Renal pelvis (tissue), 4 donors: Measurements from ENCODE around the gene PCDH9. TPM values are rescaled to one million over a fixed set of nuclear protein-coding genes. Genes with fewer than 3 reads are reported as not detected.
A peak's percentile ranks its signal among the peaks of the same experiment; 100 is the strongest.
"Not testable (repeated sequence)": the region's sequence is repeated elsewhere in the genome, so short reads cannot be mapped to it uniquely, and the experiment has no call there.

Experiments used
- DNase-seq: peaks from one replicate; pipeline ENCODE4 v3.0.0-alpha.2; 2013
- polyA plus RNA-seq, 3 donors: library from polyadenylated mRNA; unstranded; fragments of 120-200 nt; gene quantifications; one replicate each; pipeline ENCODE4 v1.2.1, GENCODE V29; 2013; ENCODE audit not compliant: insufficient read length in 3 of 3

PCDH9 gene
- polyA plus RNA-seq, 3 donors: 13.7 to 14.1 (median 13.7) TPM

GRCh38 chr13:66296328-66296727, 933.8 kb downstream of the PCDH9 start:
- DNase-seq: no peak

DNA sequence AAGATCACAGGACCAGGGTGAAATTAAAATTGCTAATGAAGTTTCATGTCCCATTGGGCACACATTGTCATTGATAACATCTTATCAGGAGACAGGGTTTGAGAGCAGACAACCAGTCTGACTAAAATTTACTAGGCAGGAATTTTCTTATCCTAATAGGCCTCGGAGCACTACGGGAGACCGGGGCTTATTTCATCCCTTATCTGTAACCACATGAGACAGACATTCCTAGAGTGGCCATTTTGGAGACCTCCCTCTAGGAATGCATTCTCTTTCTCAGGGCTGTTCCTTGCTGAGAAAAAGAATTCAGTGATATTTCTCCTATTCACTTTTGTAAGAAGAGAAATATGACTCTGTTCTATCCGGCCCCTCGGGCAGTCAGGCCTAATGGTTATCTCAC, 943.3 kb downstream of the PCDH9 start:
- DNase-seq: not testable (repeated sequence)

- no peak for DNase-seq
Observed at GRCh38 chr13:66275416-66275815, 954.7 kb downstream of the PCDH9 start.

- DNase-seq: peak; percentile 27
Observed at GRCh38 chr13:66273011-66273410, 957.1 kb downstream of the PCDH9 start.

GRCh38 chr13:66266761-66267160, 963.4 kb downstream of the PCDH9 start:
- no peak for DNase-seq

DNA sequence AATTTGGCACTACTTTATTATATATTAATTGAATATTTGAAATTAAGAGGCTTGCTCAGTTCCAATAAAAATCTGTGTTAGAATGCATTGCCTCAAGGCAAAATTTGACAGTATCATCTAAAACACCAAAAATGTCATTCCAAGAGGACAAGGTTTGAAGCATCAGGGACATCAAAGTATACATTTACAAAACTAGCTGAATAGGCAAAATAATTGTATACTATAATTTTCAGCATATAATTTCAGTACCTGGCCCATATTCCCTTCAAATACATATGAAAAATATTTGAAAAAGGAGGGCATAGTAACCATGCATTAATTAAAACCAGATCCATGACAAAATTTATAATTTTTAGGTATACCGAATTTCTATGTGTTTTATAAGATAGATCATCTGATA, 963.8 kb downstream of the PCDH9 start:
- DNase-seq: no peak

- peak; percentile 30 for DNase-seq
Observed at GRCh38 chr13:66265371-66265770, 964.8 kb downstream of the PCDH9 start.

DNA sequence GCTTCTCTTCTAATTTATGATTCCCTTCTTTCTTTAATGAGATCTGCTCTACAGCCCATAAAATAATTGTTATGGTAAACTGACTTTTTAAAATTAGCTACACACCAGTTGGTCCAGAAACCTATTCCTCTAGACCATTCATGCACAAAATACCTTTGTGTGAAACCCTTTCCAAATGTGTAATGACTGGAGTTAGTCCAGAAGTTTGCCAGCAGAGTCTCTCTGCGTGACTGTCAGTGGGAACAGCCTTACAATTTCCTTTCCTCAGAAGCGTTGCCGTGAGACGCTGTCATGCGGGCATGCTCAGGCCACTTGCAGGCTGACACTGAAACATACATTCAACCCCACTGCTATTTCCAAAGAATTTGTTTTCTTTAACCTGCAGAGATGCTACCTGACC, 965.2 kb downstream of the PCDH9 start:
- DNase-seq: peak; percentile 66

DNA sequence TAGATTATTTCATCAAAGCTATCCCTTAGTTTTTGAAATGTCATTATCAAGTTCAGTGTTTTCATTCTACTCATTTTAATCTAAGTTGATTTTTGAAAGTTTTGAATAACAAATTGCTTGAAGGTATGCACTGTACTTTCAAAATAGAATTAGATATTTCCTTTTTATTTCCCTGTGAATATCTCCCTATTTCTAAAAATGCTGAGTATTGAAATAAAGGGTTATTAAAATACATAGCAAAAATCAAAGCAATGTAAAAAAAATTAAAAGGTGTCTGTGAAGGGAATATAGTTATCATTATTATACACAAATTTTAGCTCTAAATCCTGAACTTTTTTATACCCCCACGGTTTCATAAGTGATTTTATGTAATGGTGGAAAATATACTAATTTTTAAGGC, 967.8 kb downstream of the PCDH9 start:
- no peak for DNase-seq

DNA sequence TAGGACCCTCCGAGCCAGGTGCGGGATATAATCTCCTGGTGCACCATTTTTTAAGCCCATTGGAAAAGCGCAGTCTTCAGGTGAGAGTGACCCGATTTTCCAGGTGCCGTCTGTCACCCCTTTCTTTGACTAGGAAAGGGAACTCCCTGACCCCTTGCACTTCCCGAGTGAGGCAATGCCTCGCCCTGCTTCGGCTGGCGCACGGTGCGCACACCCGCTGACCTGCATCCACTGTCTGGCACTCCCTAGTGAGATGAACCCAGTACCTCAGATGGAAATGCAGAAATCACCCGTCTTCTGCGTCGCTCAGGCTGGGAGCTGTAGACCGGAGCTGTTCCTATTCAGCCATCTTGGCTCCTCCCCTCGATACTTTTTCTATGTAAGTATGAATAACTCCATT, 970.7 kb downstream of the PCDH9 start:
- not testable (repeated sequence) for DNase-seq
